SK-N-MC (cell line): Measurements from ENCODE around the gene RPS25.

Source experiments
- DNase-seq: peaks from one replicate; pipeline ENCODE4 v3.0.0-alpha.2; 2011; ENCODE audit warnings: low read depth, low spot score
- H3K27ac ChIP-seq: fragments of 200-600 bp; sonication (generic); 2 replicates; pipeline ENCODE4 v1.5.1; 2016; ENCODE audit warnings: mixed run types
- H3K36me3 ChIP-seq: fragments of 200-600 bp; sonication (generic); 2 replicates; pipeline ENCODE4 v1.6.1; 2017; ENCODE audit warnings: antibody characterized with exemption, low read length, mixed read lengths; ENCODE audit not compliant: insufficient read depth
- H3K4me3 ChIP-seq: fragments of 200-600 bp; sonication (generic); 2 replicates; pipeline ENCODE4 v1.5.1; 2016
- H3K9ac ChIP-seq: fragments of 200-600 bp; sonication (generic); 2 replicates; pipeline ENCODE4 v1.8.0; 2017; ENCODE audit warnings: mixed run types, mixed read lengths; ENCODE audit not compliant: insufficient read length
- H3K9me3 ChIP-seq: fragments of 200-600 bp; sonication (generic); 2 replicates; pipeline ENCODE4 v1.6.1; 2017; ENCODE audit warnings: low read depth, mild to moderate bottlenecking, antibody characterized with exemption, low read length, moderate library complexity, mixed read lengths
- EZH2 ChIP-seq: fragments of 200-600 bp; sonication (generic); IDR thresholded peaks from one replicate; pipeline ENCODE4 v1.6.1; 2017; ENCODE audit warnings: antibody characterized with exemption
- FOXP2 ChIP-seq: optimal IDR thresholded peaks from 2 replicates; pipeline ENCODE3; 2011; ENCODE audit warnings: mild to moderate bottlenecking, moderate library complexity; ENCODE audit not compliant: insufficient read depth; ENCODE audit errors: extremely low read length, control extremely low read depth
- POLR2AphosphoS5 ChIP-seq: IDR thresholded peaks from 2 replicates; pipeline ENCODE4 v1.6.1; 2012; ENCODE audit warnings: mild to moderate bottlenecking, low read depth, low read length, borderline replicate concordance

RPS25 gene

DNA sequence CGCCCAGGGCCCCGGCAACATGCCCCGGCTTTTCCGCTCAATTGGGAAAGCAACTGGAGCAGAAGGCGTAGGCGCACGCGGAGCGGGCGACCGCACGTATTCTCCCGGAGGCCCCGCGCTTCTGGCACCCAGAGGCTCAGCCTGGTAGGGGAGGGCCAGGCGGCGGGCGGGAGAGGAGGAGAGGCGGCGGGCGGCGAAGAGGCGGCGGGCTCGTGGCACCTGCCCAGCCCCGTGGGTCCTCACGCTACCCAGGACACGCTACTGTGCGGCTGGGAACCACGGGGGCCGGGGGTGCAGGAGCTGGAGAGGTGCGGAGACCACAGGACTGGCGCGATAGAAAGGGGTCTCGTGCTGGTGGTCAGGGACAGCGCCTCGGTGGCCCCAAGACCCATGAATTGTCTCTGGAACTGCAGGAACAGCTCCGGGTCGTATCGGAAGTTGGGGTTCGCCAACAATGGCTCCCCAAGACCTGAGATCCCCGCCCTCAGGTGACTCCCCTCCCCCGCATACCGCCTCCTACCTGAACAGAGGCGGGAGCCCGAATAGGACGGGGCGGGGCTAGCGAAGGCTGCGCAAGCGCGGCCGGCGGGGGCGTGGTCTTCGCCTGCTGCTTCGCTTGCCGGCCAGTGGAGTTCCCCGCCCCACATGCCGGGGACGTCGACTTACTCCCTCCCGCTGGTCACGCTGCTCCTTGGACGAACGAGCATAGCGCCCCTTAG is 12.3 kb upstream of the RPS25 start, which contains the start of gene SLC37A4:
TSS of gene SLC37A4 (minus strand) at position 549 of the 719 bp plus-strand sequence.
- Histone ChIP-seq H3K9ac (peak within 1 kb of the TSS; percentile 74), H3K9me3 (no peaks in the 10 kb centered on the region), H3K36me3 (peaks cover 7% of the 10 kb centered on the region; the same call in 1 of the 2 replicates), H3K4me3 (peak within 1 kb of the TSS; percentile 77), H3K27ac (peak within 1 kb of the TSS; percentile 31; the same call in 1 of the 2 replicates)
- peak; percentile 48 for DNase-seq
- TF ChIP-seq POLR2AphosphoS5: peak; percentile 90
- TF ChIP-seq EZH2: no peak

DNA sequence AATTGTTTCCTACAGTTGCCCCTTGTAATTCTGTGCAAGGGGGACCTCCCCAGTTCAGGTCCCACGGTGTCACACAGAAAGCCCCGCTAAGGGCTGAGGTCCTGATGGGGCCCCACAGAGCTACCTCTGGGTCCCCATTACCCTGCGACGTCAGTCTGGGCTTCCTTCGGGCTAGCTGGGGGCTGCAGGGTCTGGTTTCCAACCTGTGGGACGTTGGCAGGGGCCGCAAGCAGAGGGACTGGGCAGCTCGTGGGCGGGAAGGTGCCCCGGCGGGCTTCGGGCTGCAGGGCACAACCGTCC is 11.8 kb upstream of the RPS25 start:
- no peak for DNase-seq
- TF ChIP-seq POLR2AphosphoS5: no peak
- TF ChIP-seq FOXP2: no peak
- TF ChIP-seq EZH2: no peak
- peak overlapping the region; percentile 74 for H3K9ac ChIP-seq
- peaks cover 12% of the 10 kb centered on the region; the same call in 1 of the 2 replicates for H3K36me3 ChIP-seq
- peak overlapping the region; percentile 77 for H3K4me3 ChIP-seq
- H3K27ac ChIP-seq: peak overlapping the region; percentile 31; the same call in 1 of the 2 replicates
- H3K9me3 ChIP-seq: no peaks in the 10 kb centered on the region

DNA sequence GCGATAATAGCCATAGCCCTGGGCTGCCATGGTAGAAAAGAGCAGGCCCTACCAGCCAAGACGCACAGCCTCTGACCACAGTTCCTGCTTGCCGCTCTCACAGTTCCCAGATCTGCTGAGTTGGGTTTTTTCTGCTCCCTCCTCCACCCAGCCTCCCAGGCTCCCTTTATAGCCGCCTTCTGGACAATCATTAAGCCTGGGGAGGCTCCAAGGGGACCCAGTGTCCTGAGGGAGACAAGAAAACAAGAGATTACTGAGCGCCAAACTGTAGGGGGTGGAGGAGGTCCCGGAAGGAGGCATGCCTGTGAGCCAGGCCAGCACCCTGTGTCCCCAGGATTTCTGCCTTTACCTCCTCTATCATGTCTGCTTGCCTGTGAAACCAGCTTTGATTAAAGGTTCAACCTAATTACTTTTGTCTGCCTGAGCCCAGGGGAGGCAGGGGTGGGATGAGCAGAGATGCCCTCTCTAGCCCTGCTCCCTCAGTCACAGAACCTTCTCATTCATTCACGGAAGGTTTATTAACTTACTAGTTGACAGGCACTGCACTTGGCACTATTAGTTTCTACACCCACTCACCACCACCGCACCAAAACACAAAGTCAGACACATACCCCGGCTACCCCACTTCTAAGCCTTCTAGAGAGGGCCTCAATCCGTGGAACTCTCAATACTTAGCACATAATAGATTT is 11.3 kb upstream of the RPS25 start:
- H3K9me3 ChIP-seq: no peaks in the 10 kb centered on the region
- TF ChIP-seq EZH2 (no peak), POLR2AphosphoS5 (no peak), FOXP2 (no peak)
- H3K4me3 ChIP-seq: peak overlapping the region; percentile 77
- peak overlapping the region; percentile 31; the same call in 1 of the 2 replicates for H3K27ac ChIP-seq
- no peak for DNase-seq
- H3K36me3 ChIP-seq: peaks cover 17% of the 10 kb centered on the region
- H3K9ac ChIP-seq: peak overlapping the region; percentile 74

DNA sequence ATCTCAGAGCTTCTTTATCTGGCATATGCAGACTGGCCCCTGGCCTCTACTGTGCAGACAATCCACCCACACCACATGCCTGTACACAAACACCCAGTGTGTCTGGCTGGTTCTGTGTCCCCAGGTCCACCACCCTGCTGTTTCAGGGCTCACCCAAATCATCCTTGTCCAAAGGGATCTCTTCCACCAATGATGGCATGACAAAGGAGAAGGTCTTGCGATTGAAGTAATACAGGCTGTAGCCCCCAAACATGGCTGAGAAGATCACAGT is 10.9 kb upstream of the RPS25 start:
- Histone ChIP-seq H3K9ac (peak overlapping the region; percentile 74), H3K9me3 (no peaks in the 10 kb centered on the region), H3K36me3 (peaks cover 22% of the 10 kb centered on the region), H3K27ac (0 out of 2 replicates have a peak overlapping the region, but pooled peaks have one; percentile 1), H3K4me3 (peak overlapping the region; percentile 77)
- DNase-seq: no peak
- TF ChIP-seq FOXP2 (no peak), POLR2AphosphoS5 (no peak), EZH2 (no peak)

DNA sequence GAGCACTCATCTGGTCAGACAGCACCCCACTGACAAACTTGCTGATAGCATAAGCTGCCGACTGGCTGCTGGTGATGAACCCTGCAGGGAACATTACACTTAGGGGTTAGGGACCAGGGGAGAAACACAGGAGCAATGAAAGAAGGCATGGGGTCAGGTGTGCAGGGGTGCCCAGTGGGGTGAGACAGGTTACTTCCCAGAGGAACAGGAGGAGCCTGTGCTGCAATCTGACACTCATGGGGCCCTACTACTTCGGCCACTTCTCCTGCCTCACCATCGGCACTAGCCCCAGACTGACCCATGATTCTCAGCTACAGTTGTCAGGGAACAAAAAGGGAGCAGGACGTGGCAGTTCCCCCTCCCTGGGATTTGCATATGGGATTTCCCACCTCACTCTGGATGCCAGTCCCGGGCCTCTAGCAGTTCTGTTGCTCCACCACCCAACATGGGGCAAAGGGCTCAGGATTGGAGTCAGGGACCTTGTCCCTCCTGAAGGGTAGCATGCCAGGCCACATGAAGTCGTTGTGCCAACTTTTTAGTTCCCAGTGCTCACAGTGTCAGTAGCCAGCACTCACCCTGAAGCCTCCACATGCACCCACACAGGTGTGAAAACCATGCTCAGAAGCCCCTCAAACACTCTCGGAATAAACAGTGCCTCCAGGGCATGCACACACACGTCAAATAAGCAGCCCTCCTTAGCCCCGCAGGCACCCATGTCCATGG is 10.4 kb upstream of the RPS25 start:
- Histone ChIP-seq H3K4me3 (peak overlapping the region; percentile 77), H3K36me3 (peaks cover 27% of the 10 kb centered on the region), H3K9me3 (no peaks in the 10 kb centered on the region), H3K9ac (peak overlapping the region; percentile 74), H3K27ac (no peak overlapping the region)
- DNase-seq: no peak
- TF ChIP-seq POLR2AphosphoS5 (no peak), FOXP2 (no peak), EZH2 (no peak)

DNA sequence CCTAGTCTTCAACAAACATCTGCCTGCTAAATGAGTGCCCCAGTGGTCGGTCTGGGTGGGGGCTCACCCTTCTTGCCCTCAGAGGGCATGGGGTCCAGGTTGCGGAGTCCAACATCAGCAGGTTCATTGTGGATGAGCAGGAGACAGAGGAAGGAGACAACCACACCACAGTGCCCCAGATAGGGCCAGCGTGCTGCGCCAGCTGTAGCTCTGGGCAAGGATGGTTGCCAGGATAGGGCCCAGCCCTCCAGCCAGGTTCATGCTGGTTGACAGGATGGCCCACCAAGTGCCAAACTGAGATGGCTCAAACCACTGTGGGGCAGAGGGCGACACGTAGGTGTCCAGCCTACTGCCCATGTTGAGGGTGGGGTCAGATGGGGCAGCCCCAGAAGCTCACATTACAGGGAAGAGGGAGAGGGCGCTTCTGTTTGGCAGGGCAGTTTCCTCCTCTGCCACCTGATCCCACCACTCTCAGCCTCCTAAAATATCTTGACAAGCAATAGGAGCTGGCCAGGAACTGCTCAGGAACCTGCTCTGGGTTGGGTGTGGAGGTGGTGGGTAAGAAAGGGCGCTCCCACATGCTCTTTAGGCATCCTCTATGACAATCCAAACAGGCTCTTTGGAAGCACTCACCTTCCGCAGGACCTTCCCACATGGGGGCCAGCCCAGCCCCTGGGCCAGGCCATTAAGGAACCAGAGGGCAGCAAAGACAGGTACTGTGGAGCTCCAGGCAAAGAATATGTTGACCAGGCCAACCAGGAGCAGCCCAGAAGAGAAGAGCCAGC is 9.6 kb upstream of the RPS25 start:
- TF ChIP-seq FOXP2 (no peak), EZH2 (no peak), POLR2AphosphoS5 (no peak; the same call in 1 of the 2 replicates)
- DNase-seq: no peak
- no peak overlapping the region for H3K4me3 ChIP-seq
- peaks cover 33% of the 10 kb centered on the region for H3K36me3 ChIP-seq
- no peaks in the 10 kb centered on the region for H3K9me3 ChIP-seq
- no peak overlapping the region for H3K27ac ChIP-seq
- no peak overlapping the region for H3K9ac ChIP-seq

DNA sequence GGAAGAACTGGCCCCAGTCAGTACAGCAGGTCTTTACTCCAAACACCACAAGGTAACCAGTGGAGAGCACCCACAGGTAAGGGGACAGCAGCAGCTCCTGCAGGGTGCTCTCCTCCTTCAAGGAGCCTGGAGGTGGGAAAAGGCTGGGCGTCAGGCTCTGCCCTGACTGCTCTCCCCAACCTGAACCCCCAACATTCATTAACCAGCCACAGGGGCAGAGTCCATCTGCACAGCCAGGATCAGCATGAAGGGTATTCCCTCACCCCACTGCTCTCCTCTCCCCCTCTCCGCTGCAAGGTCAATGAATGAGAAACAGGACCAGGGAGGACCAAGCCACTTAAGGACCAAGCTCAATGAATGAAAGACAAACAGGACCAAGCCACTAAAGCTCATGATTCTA is 8.8 kb upstream of the RPS25 start:
- TF ChIP-seq FOXP2: no peak
- TF ChIP-seq EZH2: no peak
- no peak for TF ChIP-seq POLR2AphosphoS5
- Histone ChIP-seq H3K9me3 (no peaks in the 10 kb centered on the region), H3K9ac (no peak overlapping the region), H3K27ac (no peak overlapping the region), H3K36me3 (peaks cover 39% of the 10 kb centered on the region), H3K4me3 (no peak overlapping the region)
- DNase-seq: no peak

DNA sequence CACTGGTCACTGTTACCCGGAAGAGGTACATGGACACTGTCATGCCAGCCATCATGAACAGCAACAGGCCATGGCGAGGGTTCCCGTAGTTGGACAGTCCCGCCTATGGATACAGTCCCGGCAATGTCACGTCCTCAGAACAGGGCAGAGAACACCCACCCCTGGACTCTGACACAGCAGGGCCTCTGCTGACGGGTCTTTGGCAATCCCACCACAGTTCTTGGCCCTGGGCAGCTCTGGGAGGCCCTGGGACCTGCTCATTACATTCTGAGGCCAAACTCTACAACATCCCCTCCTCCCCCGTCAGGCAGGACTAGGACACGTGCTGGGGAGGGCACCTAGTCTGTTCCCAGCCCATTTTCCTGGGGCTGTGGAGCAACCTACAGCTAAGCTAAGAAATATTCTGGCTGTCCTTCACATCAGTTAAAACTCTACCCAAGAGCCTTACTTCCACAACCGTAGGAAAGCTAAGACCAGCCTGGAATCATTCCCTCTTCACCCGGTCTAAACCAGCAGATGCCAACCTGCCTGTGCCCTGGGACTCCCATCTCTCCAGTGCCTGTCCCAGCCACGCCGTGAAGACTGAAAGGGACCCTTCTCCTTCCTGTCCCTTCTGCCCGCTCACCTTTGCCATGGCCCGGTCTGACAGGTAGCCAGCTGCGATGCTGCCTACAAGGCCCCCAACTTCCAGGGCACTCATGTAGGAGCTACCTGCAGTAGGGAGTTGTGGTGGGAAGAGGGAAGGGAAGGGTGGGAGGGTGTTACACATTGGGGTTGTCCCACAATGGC is 8.0 kb upstream of the RPS25 start:
- Histone ChIP-seq H3K9me3 (no peaks in the 10 kb centered on the region), H3K4me3 (no peak overlapping the region), H3K36me3 (peaks cover 47% of the 10 kb centered on the region), H3K27ac (no peak overlapping the region; the same call in 1 of the 2 replicates), H3K9ac (no peak overlapping the region)
- TF ChIP-seq POLR2AphosphoS5: no peak
- no peak for TF ChIP-seq FOXP2
- no peak for TF ChIP-seq EZH2
- no peak for DNase-seq
